ENCODE data around the gene SHB.

Gene SHB

DNA sequence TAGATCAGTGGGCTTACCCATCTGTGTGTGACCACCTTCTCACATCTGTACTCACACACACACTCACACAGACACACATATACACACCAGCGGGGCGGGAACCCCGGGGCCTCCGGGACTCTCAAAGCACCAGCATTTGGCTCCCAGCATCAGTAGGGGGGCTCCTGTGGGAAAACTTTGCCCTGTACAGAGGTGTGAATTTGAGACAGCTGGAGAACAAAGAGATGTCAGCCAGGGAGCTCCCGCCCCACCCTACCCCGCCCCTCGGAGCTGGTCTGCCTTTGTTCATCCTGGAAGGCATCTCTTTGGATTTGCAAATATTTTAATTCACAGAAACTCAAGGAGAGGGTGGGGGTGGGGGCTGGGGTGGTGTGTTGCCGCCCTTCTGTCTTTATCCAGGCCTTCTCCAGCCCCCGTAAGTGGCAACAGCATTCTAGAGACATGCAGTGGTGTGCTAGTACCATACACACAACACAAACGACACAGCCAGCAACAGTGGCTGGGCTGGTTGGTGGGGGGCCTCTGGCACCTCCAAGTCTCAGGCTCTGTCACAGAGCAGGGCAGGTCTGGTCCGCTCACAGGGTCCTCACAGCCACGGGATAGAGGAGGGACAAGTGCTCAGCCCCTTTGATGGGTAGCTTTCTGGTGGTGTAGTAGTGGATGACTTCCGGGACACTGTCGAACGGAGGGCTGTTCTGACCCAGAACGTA is 149.6 kb downstream of the SHB start:
- H3K9me3 ChIP-seq (ENCODE audit: control insufficient read depth, low read length) = no peaks in the 10 kb centered on the region
- no peak overlapping the region for H3K9ac ChIP-seq (ENCODE audit: low read length)
- no peak overlapping the region for H3K4me3 ChIP-seq (ENCODE audit: low read length)
- peaks cover 8% of the 10 kb centered on the region for H3K36me3 ChIP-seq (ENCODE audit: control insufficient read depth, insufficient read depth, low read length)
- H3K4me1 ChIP-seq (ENCODE audit: control insufficient read depth, insufficient read depth, low read length) = peaks cover 6% of the 10 kb centered on the region
- no peaks in the 10 kb centered on the region for H3K27me3 ChIP-seq (ENCODE audit: control insufficient read depth, insufficient read depth, low read length)

DNA sequence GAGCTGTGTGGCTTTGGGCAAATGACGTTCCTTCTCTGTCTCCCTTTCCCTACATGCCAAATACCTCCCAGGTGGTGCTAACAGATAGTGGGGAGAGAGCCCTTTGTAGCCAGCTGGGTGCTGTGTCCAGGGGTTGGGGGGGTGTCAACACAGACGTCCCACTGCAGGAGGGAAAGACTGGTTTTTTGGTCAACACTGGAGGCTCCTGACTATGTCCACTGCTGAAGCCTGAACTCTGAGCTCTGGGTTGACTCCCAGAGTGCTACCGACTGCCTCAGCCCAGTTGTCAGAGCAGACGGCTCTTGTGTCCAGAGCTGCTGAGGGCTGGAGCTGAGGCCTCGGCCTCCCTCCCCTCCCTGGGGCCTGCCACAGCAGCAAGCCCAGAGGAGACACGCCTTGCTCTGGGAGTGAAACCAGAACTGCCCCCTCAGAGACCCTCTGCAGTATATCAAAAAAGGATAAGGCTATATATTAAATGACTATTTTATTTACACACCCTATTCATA is 150.3 kb downstream of the SHB start:
- no peaks in the 10 kb centered on the region for H3K9me3 ChIP-seq (ENCODE audit: control insufficient read depth, low read length)
- H3K27me3 ChIP-seq (ENCODE audit: control insufficient read depth, insufficient read depth, low read length) = no peaks in the 10 kb centered on the region
- H3K36me3 ChIP-seq (ENCODE audit: control insufficient read depth, insufficient read depth, low read length) = peaks cover 8% of the 10 kb centered on the region
- no peak overlapping the region for H3K4me3 ChIP-seq (ENCODE audit: low read length)
- H3K9ac ChIP-seq (ENCODE audit: low read length) = no peak overlapping the region
- H3K4me1 ChIP-seq (ENCODE audit: control insufficient read depth, insufficient read depth, low read length) = peaks cover 6% of the 10 kb centered on the region

DNA sequence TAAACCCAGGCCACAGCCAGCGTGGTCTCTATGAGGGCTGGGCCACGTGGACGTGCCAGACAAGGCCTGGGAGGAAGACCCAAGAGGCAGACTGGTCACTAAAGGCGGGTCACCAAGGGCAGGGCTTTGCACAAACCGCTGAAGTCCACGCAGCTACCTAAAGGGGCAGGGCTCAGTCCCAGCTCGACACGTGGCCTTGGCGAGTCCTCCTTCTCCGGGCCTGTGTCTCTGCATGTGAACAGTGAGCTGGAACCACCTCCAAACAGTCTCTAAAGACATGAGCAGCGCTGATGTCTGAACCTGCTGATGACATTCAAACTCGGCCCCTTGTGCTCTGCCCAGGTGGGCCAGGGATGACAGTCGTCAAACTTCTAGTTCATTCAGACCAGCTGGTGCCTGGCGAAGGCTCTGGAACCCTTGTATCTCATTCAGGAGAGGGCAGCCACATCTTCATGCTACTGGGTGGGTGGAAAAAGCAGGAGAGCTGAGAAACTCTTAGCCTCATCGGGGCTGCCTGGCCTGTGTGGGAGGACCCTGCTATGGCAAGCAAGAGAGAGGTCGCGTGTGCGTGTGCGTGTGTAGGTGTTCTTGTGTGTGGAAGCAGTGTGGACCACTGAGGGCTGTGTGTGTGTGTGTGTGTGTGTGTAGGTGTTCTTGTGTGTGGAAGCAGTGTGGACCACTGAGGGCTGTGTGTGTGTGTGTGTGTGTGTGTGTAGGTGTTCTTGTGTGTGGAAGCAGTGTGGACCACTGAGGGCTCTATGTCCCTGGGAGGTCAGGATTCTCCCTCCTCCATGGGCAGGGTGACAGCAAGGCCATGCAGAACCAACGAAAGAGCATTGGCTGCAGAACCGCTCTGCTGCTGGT is 151.0 kb downstream of the SHB start:
- Histone ChIP-seq H3K9me3 (ENCODE audit: control insufficient read depth, low read length) (no peaks in the 10 kb centered on the region), H3K4me3 (ENCODE audit: low read length) (no peak overlapping the region), H3K27me3 (ENCODE audit: control insufficient read depth, insufficient read depth, low read length) (no peaks in the 10 kb centered on the region), H3K36me3 (ENCODE audit: control insufficient read depth, insufficient read depth, low read length) (peaks cover 8% of the 10 kb centered on the region), H3K4me1 (ENCODE audit: control insufficient read depth, insufficient read depth, low read length) (peaks cover 6% of the 10 kb centered on the region), H3K9ac (ENCODE audit: low read length) (no peak overlapping the region)

DNA sequence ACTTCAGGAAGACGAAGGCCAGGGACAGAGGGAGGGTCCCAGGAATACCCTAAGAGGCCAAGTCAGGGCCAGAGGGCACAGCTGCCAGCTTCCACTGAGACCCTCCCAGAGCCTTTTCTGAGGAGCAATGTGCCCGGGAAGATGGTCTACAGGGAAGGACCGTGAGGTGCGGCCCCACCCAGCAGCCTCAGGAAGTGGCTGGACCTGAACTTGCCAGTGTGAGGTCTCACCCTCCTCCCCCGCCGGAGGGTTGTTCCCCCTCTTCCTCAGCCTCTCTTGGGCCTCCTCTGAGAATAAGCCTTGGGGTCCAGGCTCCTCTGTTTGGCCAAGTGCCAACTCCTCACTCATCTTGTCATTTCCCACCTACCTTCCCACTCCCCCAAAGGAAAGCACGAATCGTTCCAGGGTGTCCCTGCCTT is 151.7 kb downstream of the SHB start:
- no peak overlapping the region for H3K9ac ChIP-seq (ENCODE audit: low read length)
- no peak overlapping the region for H3K4me3 ChIP-seq (ENCODE audit: low read length)
- H3K9me3 ChIP-seq (ENCODE audit: control insufficient read depth, low read length) = no peaks in the 10 kb centered on the region
- H3K4me1 ChIP-seq (ENCODE audit: control insufficient read depth, insufficient read depth, low read length) = peaks cover 1% of the 10 kb centered on the region
- no peaks in the 10 kb centered on the region for H3K27me3 ChIP-seq (ENCODE audit: control insufficient read depth, insufficient read depth, low read length)
- H3K36me3 ChIP-seq (ENCODE audit: control insufficient read depth, insufficient read depth, low read length) = peaks cover 8% of the 10 kb centered on the region

DNA sequence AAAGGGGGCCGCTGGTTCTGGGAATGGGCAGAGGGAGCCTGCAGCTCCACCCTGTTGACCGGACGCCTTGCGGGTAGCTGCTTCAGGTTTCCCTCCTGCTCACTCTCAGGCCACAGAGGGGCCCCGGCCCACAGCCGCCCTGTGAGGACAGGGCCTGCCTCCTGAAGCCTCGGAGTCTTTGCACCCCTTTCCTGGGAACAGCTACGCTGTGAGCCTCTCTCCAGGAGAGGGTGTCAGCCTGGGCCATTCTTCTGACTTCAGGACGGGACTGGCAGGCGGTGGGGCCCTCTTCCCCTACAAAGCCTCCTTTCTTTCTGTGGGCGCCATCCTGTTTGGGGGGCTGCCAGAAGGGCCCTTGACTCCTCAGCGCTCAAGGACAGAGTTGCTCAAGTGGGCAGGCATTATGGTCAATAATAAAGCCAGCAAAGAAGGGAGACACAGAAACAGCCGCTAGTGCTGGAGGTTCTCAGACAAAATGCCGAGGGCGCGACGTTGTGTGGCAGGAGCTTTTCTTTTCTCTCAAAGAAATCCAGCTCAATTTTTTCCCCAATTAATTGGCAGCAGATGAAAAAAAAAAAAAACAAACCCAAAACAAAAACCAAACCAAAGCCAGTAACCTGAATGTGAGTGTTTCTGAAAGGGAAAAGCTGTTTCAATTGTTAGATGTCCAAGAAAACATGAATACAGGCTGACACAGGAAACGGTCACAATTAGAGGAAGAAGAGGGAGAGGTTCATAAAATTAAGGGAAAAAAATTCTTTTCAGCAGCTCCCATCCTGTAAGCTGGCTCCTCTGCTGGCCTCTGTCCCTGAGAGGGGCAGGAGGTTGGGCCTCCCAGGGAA is 152.3 kb downstream of the SHB start:
- H3K36me3 ChIP-seq (ENCODE audit: control insufficient read depth, insufficient read depth, low read length) = peaks cover 8% of the 10 kb centered on the region
- no peaks in the 10 kb centered on the region for H3K9me3 ChIP-seq (ENCODE audit: control insufficient read depth, low read length)
- H3K4me3 ChIP-seq (ENCODE audit: low read length) = no peak overlapping the region
- H3K4me1 ChIP-seq (ENCODE audit: control insufficient read depth, insufficient read depth, low read length) = no peaks in the 10 kb centered on the region
- no peaks in the 10 kb centered on the region for H3K27me3 ChIP-seq (ENCODE audit: control insufficient read depth, insufficient read depth, low read length)
- no peak overlapping the region for H3K9ac ChIP-seq (ENCODE audit: low read length)

DNA sequence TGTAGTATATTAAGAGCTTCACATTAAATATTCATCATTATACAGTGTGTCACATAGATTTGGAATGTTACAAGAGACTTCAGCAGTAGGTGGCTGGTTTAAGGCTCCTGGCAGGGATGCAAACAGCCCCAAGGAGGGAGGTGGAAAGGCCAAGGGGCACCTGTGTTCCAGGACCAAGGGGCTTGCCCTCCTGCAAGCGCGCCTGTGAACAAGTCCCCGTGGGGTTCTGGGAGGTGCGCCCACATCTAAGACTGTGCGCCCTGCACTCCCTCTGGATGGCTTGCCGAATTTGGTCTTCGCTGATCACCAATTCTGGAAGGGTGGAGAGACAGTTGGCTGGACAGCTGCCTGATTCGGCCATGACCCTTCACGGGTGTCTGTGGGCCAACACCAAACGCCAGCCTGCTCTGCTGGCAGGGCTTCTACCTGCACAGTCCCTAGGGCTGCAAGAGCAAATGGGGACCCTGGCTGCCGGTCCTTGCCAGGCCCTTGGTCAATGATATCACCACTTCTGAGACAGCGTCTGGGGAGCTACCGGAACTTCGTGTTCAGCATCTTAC is 153.0 kb downstream of the SHB start:
- Histone ChIP-seq H3K9me3 (ENCODE audit: control insufficient read depth, low read length) (no peaks in the 10 kb centered on the region), H3K27me3 (ENCODE audit: control insufficient read depth, insufficient read depth, low read length) (no peaks in the 10 kb centered on the region), H3K36me3 (ENCODE audit: control insufficient read depth, insufficient read depth, low read length) (peaks cover 8% of the 10 kb centered on the region), H3K4me3 (ENCODE audit: low read length) (no peak overlapping the region), H3K4me1 (ENCODE audit: control insufficient read depth, insufficient read depth, low read length) (no peaks in the 10 kb centered on the region), H3K9ac (ENCODE audit: low read length) (no peak overlapping the region)

DNA sequence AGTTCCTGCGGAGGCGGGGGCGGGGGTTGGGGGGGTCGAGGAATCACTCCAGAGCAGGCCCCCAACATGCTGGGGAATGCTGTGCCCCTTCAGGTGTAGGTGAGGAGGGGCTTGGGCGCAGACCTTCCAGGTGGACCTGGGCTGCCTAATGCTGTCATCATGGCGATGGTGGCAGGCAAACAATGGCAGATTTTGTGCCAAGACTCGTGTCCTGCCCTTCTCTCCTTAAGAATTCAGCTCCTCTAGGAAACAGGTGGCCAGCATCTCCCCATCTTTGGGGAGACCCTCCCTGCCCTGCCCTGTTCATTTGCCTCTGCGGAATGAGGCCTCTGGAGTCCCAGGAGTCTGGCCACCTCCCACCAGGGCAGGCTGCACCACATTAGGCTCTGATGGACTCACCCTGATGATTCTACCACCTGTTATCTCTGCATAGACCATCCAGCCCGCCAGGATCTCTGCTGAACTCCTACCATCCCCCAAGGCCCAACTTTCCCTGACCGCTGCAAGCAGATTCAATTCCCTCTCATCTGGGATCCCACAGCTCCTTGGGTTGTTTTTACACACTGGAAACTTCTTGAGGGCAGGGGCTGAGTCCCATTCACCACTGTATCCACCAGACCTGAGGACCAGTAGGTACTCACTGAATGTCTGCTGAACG is 154.2 kb downstream of the SHB start:
- Histone ChIP-seq H3K9me3 (ENCODE audit: control insufficient read depth, low read length) (no peaks in the 10 kb centered on the region), H3K4me3 (ENCODE audit: low read length) (no peak overlapping the region), H3K36me3 (ENCODE audit: control insufficient read depth, insufficient read depth, low read length) (peaks cover 8% of the 10 kb centered on the region), H3K4me1 (ENCODE audit: control insufficient read depth, insufficient read depth, low read length) (no peaks in the 10 kb centered on the region), H3K9ac (ENCODE audit: low read length) (no peak overlapping the region), H3K27me3 (ENCODE audit: control insufficient read depth, insufficient read depth, low read length) (no peaks in the 10 kb centered on the region)

DNA sequence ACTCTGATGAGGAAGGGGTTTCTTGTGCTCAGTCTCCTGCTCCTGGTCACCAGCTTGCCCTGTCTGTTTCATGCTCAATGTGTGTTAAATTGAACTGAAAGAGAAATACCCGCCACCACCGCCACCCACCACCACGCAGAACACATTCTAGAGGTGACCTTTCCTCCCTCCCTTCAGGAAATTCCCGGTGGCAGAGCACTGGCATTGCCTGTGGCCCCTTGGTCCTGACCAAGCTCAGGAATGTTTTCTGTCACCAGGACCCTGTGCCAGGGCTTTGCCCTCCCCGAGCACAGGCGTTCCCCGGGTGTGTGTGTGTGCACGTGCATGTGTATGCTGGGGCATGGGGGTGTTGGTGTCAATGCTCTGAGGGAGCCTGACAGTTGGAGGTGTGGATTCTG is 154.9 kb downstream of the SHB start:
- no peak overlapping the region for H3K4me3 ChIP-seq (ENCODE audit: low read length)
- H3K9me3 ChIP-seq (ENCODE audit: control insufficient read depth, low read length) = no peaks in the 10 kb centered on the region
- H3K9ac ChIP-seq (ENCODE audit: low read length) = no peak overlapping the region
- no peaks in the 10 kb centered on the region for H3K27me3 ChIP-seq (ENCODE audit: control insufficient read depth, insufficient read depth, low read length)
- peaks cover 8% of the 10 kb centered on the region for H3K36me3 ChIP-seq (ENCODE audit: control insufficient read depth, insufficient read depth, low read length)
- H3K4me1 ChIP-seq (ENCODE audit: control insufficient read depth, insufficient read depth, low read length) = no peaks in the 10 kb centered on the region

DNA sequence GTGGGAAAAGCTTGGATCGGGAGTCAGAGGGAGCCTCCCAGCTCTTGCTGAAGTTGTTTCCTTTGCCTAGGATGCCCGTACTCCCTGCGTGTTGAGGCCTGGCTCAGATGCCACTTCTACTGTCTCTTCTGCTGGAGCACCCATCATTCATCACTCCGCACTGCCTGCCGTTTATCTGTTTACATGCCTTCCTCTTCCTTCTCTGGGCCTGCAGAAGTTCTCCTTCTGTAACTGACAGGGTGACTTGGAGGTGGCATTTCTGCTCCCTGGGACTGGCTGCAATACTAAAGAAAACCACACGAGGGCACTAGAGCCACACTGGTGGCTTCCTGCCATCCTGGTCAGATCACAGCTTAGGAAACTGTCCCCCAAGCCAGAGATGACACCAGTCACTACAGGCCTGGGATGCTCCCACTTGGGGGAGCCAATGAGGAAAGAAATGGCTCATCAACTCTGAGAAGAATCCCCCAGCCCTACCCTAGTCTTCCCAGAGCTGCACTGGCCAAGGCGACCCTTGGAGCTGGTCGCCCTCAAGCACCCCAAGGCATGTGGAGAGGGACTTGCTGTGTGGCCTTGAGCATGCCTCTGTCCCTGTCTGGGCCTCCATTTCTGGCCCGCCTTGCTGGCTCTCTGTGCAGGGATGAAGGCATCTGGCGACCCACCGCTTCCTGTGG is 155.4 kb downstream of the SHB start:
- Histone ChIP-seq H3K9ac (ENCODE audit: low read length) (no peak overlapping the region), H3K36me3 (ENCODE audit: control insufficient read depth, insufficient read depth, low read length) (peaks cover 8% of the 10 kb centered on the region), H3K4me1 (ENCODE audit: control insufficient read depth, insufficient read depth, low read length) (no peaks in the 10 kb centered on the region), H3K9me3 (ENCODE audit: control insufficient read depth, low read length) (no peaks in the 10 kb centered on the region), H3K4me3 (ENCODE audit: low read length) (no peak overlapping the region), H3K27me3 (ENCODE audit: control insufficient read depth, insufficient read depth, low read length) (no peaks in the 10 kb centered on the region)

DNA sequence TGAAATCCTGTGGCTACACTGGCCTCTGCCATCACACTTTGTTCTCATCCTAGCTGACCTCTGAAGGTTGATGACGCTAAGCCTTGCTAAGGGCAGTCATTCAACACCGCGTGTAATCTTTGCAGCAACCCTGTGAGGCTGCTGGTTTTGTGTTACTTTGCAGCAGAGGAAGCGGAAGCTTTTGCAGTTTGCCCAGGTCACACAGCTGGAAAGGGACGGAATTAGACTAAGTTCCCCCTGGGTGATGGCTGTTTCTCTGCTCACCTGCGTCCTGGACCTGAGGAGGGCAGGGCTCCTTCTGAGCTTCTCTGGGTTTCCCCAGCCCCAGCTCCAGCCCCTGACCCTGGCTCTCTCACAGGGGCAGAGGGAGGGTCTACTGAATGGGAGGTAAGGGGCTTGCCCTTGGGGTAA is 157.8 kb downstream of the SHB start:
- no peaks in the 10 kb centered on the region for H3K4me1 ChIP-seq (ENCODE audit: control insufficient read depth, insufficient read depth, low read length)
- no peaks in the 10 kb centered on the region for H3K9me3 ChIP-seq (ENCODE audit: control insufficient read depth, low read length)
- H3K27me3 ChIP-seq (ENCODE audit: control insufficient read depth, insufficient read depth, low read length) = no peaks in the 10 kb centered on the region
- no peak overlapping the region for H3K9ac ChIP-seq (ENCODE audit: low read length)
- H3K36me3 ChIP-seq (ENCODE audit: control insufficient read depth, insufficient read depth, low read length) = no peaks in the 10 kb centered on the region
- no peak overlapping the region for H3K4me3 ChIP-seq (ENCODE audit: low read length)

DNA sequence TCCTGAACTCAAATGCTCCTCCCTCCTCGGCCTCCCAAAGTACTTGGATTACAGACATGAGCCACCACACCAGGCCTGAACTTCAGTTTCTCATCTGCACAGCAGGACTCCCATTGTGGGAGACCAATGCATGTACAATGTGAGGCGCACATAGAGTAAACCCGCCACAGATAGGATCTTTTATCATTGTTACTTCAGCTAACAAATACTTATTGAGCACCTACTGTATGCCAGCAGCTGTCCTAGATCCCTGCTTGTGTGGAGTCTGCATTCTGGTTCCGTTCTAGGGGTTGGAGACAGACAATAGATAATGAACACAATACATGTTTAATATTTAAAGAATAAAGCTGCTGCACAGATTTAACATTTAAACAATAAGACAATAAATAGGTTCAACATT is 158.8 kb downstream of the SHB start:
- no peak overlapping the region for H3K9ac ChIP-seq (ENCODE audit: low read length)
- no peaks in the 10 kb centered on the region for H3K9me3 ChIP-seq (ENCODE audit: control insufficient read depth, low read length)
- H3K36me3 ChIP-seq (ENCODE audit: control insufficient read depth, insufficient read depth, low read length) = no peaks in the 10 kb centered on the region
- no peak overlapping the region for H3K4me3 ChIP-seq (ENCODE audit: low read length)
- no peaks in the 10 kb centered on the region for H3K27me3 ChIP-seq (ENCODE audit: control insufficient read depth, insufficient read depth, low read length)
- no peaks in the 10 kb centered on the region for H3K4me1 ChIP-seq (ENCODE audit: control insufficient read depth, insufficient read depth, low read length)
